Gastrocnemius medialis (tissue), 4 donors: Measurements from ENCODE around the gene NOD1.

Experiments used
- CTCF ChIP-seq, 5 experiments: fragments of 450-650 bp in 3 of 5; fragments of 200-600 bp in 2 of 5; sonication (generic) in 2 of 5; IDR thresholded peaks in 4 of 5; conservative IDR thresholded peaks in 1 of 5; 1 replicate in 4 of 5; 2 replicates in 1 of 5; pipeline ENCODE4 v1.5.1; 2016 to 2019; ENCODE audit warnings: antibody characterized with exemption in 5 of 5, mild to moderate bottlenecking in 3 of 5, moderate library complexity in 3 of 5
- POLR2A ChIP-seq, 2 donors: fragments of 450-650 bp; IDR thresholded peaks; one replicate each; pipeline ENCODE4 v1.6.1; 2017; ENCODE audit warnings: antibody characterized with exemption in 2 of 2, mild to moderate bottlenecking in 2 of 2, moderate library complexity in 2 of 2

GRCh38 chr7:30423788-30424505, 54.6 kb downstream of the NOD1 start:
- no peak for TF ChIP-seq POLR2A (IDR thresholded peaks at IDR 0.05)
- TF ChIP-seq CTCF (IDR thresholded peaks at IDR 0.05 in 4 of 5, conservative IDR thresholded peaks at IDR 0.05 in 1 of 5), result no peak
